HepG2 (cell line): ENCODE results near the gene ME2.

Experiments
- CHD4 ChIP-seq: fragments of 200-600 bp; sonication (generic); IDR thresholded peaks from 2 replicates; pipeline ENCODE4 v1.7.0; 2017; ENCODE audit warnings: mild to moderate bottlenecking, low read length, borderline replicate concordance
- POLR2G ChIP-seq: fragments of 200-400 bp; formaldehyde crosslinking; IDR thresholded peaks from 2 replicates; pipeline ENCODE4 v1.6.1; 2018; ENCODE audit warnings: mild to moderate bottlenecking, low read depth, low read length, moderate library complexity
- RBFOX2 ChIP-seq: fragments of 200-400 bp; formaldehyde crosslinking; IDR thresholded peaks from 2 replicates; pipeline ENCODE4 v1.6.1; 2017; ENCODE audit warnings: low read depth, mild to moderate bottlenecking, low read length
- RELA ChIP-seq: sonication (generic); formaldehyde crosslinking; IDR thresholded peaks from 2 replicates; pipeline ENCODE4 v1.4.0; 2020; ENCODE audit warnings: missing genetic modification reagents
- SMYD3 ChIP-seq: sonication (generic); formaldehyde crosslinking; IDR thresholded peaks from 2 replicates; pipeline ENCODE4 v1.8.1; 2023; ENCODE audit warnings: mild to moderate bottlenecking, missing genetic modification reagents
- TF ChIP-seq, protein P1 (sequence below): sonication (generic); formaldehyde crosslinking; IDR thresholded peaks from 2 replicates; pipeline ENCODE4 v1.5.0; 2020; ENCODE audit warnings: mild to moderate bottlenecking, missing genetic modification reagents, moderate library complexity
- TF ChIP-seq, protein P2 (sequence below): sonication (generic); formaldehyde crosslinking; IDR thresholded peaks from 2 replicates; pipeline ENCODE4 v1.4.0; 2020; ENCODE audit warnings: missing genetic modification reagents

DNA sequence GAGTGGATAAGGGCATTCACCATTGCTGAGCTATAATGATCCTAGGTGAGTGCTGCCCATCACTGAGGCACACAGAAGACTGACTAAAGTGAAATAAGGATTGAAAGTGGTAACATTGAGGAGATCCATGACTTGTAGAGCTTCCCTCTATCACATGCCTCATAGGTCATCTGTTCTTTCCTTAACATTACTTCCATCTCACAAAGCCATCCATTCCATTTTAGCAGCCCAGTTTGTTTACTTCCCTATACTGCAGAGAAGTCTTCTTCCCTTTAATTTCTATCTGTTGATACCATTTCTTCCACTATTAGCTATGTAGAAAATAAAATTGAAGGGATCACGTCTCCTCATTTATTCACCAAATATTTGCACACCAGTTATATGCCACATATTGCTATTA, 32.1 kb downstream of the ME2 start:
- TF ChIP-seq, protein P1, sequence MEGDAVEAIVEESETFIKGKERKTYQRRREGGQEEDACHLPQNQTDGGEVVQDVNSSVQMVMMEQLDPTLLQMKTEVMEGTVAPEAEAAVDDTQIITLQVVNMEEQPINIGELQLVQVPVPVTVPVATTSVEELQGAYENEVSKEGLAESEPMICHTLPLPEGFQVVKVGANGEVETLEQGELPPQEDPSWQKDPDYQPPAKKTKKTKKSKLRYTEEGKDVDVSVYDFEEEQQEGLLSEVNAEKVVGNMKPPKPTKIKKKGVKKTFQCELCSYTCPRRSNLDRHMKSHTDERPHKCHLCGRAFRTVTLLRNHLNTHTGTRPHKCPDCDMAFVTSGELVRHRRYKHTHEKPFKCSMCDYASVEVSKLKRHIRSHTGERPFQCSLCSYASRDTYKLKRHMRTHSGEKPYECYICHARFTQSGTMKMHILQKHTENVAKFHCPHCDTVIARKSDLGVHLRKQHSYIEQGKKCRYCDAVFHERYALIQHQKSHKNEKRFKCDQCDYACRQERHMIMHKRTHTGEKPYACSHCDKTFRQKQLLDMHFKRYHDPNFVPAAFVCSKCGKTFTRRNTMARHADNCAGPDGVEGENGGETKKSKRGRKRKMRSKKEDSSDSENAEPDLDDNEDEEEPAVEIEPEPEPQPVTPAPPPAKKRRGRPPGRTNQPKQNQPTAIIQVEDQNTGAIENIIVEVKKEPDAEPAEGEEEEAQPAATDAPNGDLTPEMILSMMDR (CRISPR knock-in tag) = no peak
- TF ChIP-seq POLR2G (no peak), RBFOX2 (no peak), RELA (no peak), SMYD3 (CRISPR knock-in tag) (no peak), CHD4 (no peak)
- TF ChIP-seq, protein P2, sequence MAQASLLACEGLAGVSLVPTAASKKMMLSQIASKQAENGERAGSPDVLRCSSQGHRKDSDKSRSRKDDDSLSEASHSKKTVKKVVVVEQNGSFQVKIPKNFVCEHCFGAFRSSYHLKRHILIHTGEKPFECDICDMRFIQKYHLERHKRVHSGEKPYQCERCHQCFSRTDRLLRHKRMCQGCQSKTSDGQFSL (CRISPR knock-in tag) = no peak
